SU-DHL-6 (cell line): ENCODE results near the gene DSCAML1.

Source experiments
- H2AFZ ChIP-seq: fragments of 200-600 bp; sonication (generic); 2 replicates; pipeline ENCODE4 v1.6.1; 2014; ENCODE audit warnings: low read depth, mild to moderate bottlenecking, moderate library complexity, mixed read lengths, antibody characterized with exemption, low read length; ENCODE audit not compliant: severe bottlenecking
- H3F3A ChIP-seq: fragments of 200-600 bp; shearing (Covaris generic); 2 replicates; pipeline ENCODE4 v1.6.0; 2016; ENCODE audit warnings: antibody characterized with exemption, mild to moderate bottlenecking; ENCODE audit not compliant: insufficient read depth
- H3K27ac ChIP-seq: fragments of 200-600 bp; sonication (generic); 2 replicates; pipeline ENCODE4 v1.5.1; 2016; ENCODE audit warnings: low read depth, mild to moderate bottlenecking, low read length, moderate library complexity, mixed read lengths
- H3K27me3 ChIP-seq: fragments of 200-600 bp; sonication (generic), shearing (Covaris generic); 2 replicates; pipeline ENCODE4 v1.6.0; 2014; ENCODE audit warnings: mild to moderate bottlenecking, low read length
- H3K36me3 ChIP-seq: fragments of 200-600 bp; sonication (generic); 2 replicates; pipeline ENCODE4 v1.6.1; 2014; ENCODE audit warnings: mild to moderate bottlenecking, low read length, mixed read lengths
- H3K4me2 ChIP-seq: fragments of 300-600, 200-600 bp; shearing (Covaris generic), sonication (generic); 2 replicates; pipeline ENCODE4 v1.6.0; 2014; ENCODE audit warnings: low read length, low read depth, mild to moderate bottlenecking; ENCODE audit not compliant: poor library complexity, severe bottlenecking
- H3K4me3 ChIP-seq: fragments of 200-600 bp; sonication (generic); 2 replicates; pipeline ENCODE4 v1.5.1; 2014; ENCODE audit warnings: antibody characterized with exemption, low read length, mild to moderate bottlenecking, mixed read lengths; ENCODE audit not compliant: insufficient read depth, poor library complexity, severe bottlenecking
- H3K79me2 ChIP-seq: fragments of 200-600 bp; sonication (generic); 2 replicates; pipeline ENCODE4 v1.6.1; 2014; ENCODE audit warnings: mild to moderate bottlenecking, low read length, moderate library complexity; ENCODE audit not compliant: insufficient read depth
- H3K9ac ChIP-seq: fragments of 200-600 bp; sonication (generic); 2 replicates; pipeline ENCODE4 v1.7.0; 2014; ENCODE audit warnings: mild to moderate bottlenecking, low read length
- H3K9me2 ChIP-seq: fragments of 200-600 bp; sonication (generic); replicated peaks from 2 replicates; pipeline ENCODE4 v1.6.1; 2014; ENCODE audit warnings: low read length; ENCODE audit not compliant: insufficient read depth
- H3K9me3 ChIP-seq: fragments of 200-600 bp; sonication (generic); 2 replicates; pipeline ENCODE4 v1.6.1; 2014; ENCODE audit warnings: low read length, mixed read lengths; ENCODE audit not compliant: insufficient read depth
- H4K20me1 ChIP-seq: fragments of 200-600 bp; sonication (generic); 2 replicates; pipeline ENCODE4 v1.6.1; 2014; ENCODE audit warnings: low read depth, mild to moderate bottlenecking, antibody characterized with exemption, low read length, moderate library complexity, mixed read lengths
- CTCF ChIP-seq: fragments of 200-600 bp; sonication (generic); IDR thresholded peaks from one replicate; pipeline ENCODE4 v1.5.1; 2017; ENCODE audit warnings: antibody characterized with exemption, mild to moderate bottlenecking, low read length, moderate library complexity; ENCODE audit not compliant: insufficient read depth, poor library complexity, severe bottlenecking
- EZH2phosphoT487 ChIP-seq: fragments of 200-600 bp; sonication (generic), shearing (Covaris generic); conservative IDR thresholded peaks from 2 replicates; pipeline ENCODE4 v1.6.1; 2018; ENCODE audit warnings: mild to moderate bottlenecking, antibody characterized with exemption, low read length, moderate library complexity, mixed read lengths

Gene DSCAML1

GRCh38 chr11:117587416-117587815 lies 209.6 kb downstream of the DSCAML1 start:
- Histone ChIP-seq H3K79me2 (no peaks in the 10 kb centered on the region), H3F3A (no peaks in the 10 kb centered on the region), H3K27me3 (no peaks in the 10 kb centered on the region), H3K9me3 (no peaks in the 10 kb centered on the region), H3K4me3 (no peak overlapping the region), H3K9me2 (no peaks in the 10 kb centered on the region), H3K4me2 (no peak overlapping the region), H3K27ac (no peak overlapping the region), H3K9ac (no peak overlapping the region), H3K36me3 (no peaks in the 10 kb centered on the region), H2AFZ (no peak overlapping the region), H4K20me1 (no peaks in the 10 kb centered on the region)
- TF ChIP-seq EZH2phosphoT487 (no peak), CTCF (no peak)

- Histone ChIP-seq H3K27ac (no peak overlapping the region), H3K9me3 (no peaks in the 10 kb centered on the region), H3K4me3 (no peak overlapping the region), H3K4me2 (no peak overlapping the region), H2AFZ (no peak overlapping the region), H3K9ac (no peak overlapping the region), H3K36me3 (no peaks in the 10 kb centered on the region), H3F3A (no peaks in the 10 kb centered on the region), H3K27me3 (no peaks in the 10 kb centered on the region), H3K79me2 (no peaks in the 10 kb centered on the region), H3K9me2 (no peaks in the 10 kb centered on the region), H4K20me1 (no peaks in the 10 kb centered on the region)
- TF ChIP-seq EZH2phosphoT487 (no peak), CTCF (no peak)
Measured at GRCh38 chr11:117586392-117586791, 210.6 kb downstream of the DSCAML1 start.

- Histone ChIP-seq H3K9ac (no peak overlapping the region), H2AFZ (no peak overlapping the region), H3K27ac (no peak overlapping the region), H3K9me3 (no peaks in the 10 kb centered on the region), H4K20me1 (no peaks in the 10 kb centered on the region), H3K9me2 (no peaks in the 10 kb centered on the region), H3K4me2 (no peak overlapping the region), H3K36me3 (no peaks in the 10 kb centered on the region), H3K79me2 (no peaks in the 10 kb centered on the region), H3F3A (no peaks in the 10 kb centered on the region), H3K27me3 (no peaks in the 10 kb centered on the region), H3K4me3 (no peak overlapping the region)
- TF ChIP-seq CTCF (no peak), EZH2phosphoT487 (no peak)
Measured at GRCh38 chr11:117585631-117586030, 211.4 kb downstream of the DSCAML1 start.
